Chondrocyte (in vitro differentiated cells): Measurements from ENCODE around the gene EXD3. TPM values are rescaled to one million over a fixed set of nuclear protein-coding genes. Genes with fewer than 3 reads are reported as not detected.

ENCODE experiments used
- DNase-seq: peaks from one replicate; pipeline ENCODE4 v3.0.0; 2021; ENCODE audit warnings: mixed read lengths, low spot score
- H3K27ac Mint-ChIP-seq: one replicate; pipeline ENCODE4 v1.8.0; 2021; ENCODE audit warnings: mild to moderate bottlenecking, moderate library complexity, mixed read lengths; ENCODE audit not compliant: unreplicated experiment
- H3K27me3 Mint-ChIP-seq: 2 replicates; pipeline ENCODE4 v1.8.0; 2021; ENCODE audit warnings: low read depth, mixed read lengths
- H3K36me3 Mint-ChIP-seq: 2 replicates; pipeline ENCODE4 v1.8.0; 2021; ENCODE audit warnings: low read depth, mixed read lengths
- H3K4me1 Mint-ChIP-seq: 2 replicates; pipeline ENCODE4 v1.8.0; 2021; ENCODE audit warnings: low read depth, mild to moderate bottlenecking, mixed read lengths
- H3K4me3 Mint-ChIP-seq: one replicate; pipeline ENCODE4 v1.8.0; 2021; ENCODE audit warnings: mild to moderate bottlenecking, moderate library complexity, mixed read lengths; ENCODE audit not compliant: unreplicated experiment
- H3K9me3 Mint-ChIP-seq: 2 replicates; pipeline ENCODE4 v1.8.0; 2021; ENCODE audit warnings: low read depth, mixed read lengths
- CTCF ChIP-seq: fragments of 200-600 bp; sonication (generic); IDR thresholded peaks from 2 replicates; pipeline ENCODE4 v1.5.0; 2021; ENCODE audit warnings: antibody characterized with exemption, mild to moderate bottlenecking, moderate library complexity
- total RNA-seq: library from RNA; stranded (reverse); gene quantifications from 3 replicates; pipeline ENCODE4 v1.2.1, GENCODE V29; 2021

Gene EXD3
- total RNA-seq, 1 donor from 2014 or later: 11.6 TPM

- no peak overlapping the region for H3K27ac Mint-ChIP-seq
- no peak for TF ChIP-seq CTCF
- no peaks in the 10 kb centered on the region for H3K4me1 Mint-ChIP-seq
- DNase-seq: peak; percentile 84
- H3K36me3 Mint-ChIP-seq: no peaks in the 10 kb centered on the region
- H3K27me3 Mint-ChIP-seq: no peaks in the 10 kb centered on the region
- no peak overlapping the region for H3K4me3 Mint-ChIP-seq
- no peaks in the 10 kb centered on the region for H3K9me3 Mint-ChIP-seq
Observed at GRCh38 chr9:137313326-137313936, 109.5 kb downstream of the EXD3 start.

GRCh38 chr9:137312852-137313325 is 110.1 kb downstream of the EXD3 start:
- Mint-ChIP-seq H3K27ac (no peak overlapping the region), H3K36me3 (no peaks in the 10 kb centered on the region), H3K4me3 (no peak overlapping the region), H3K9me3 (no peaks in the 10 kb centered on the region), H3K27me3 (no peaks in the 10 kb centered on the region), H3K4me1 (no peaks in the 10 kb centered on the region)
- TF ChIP-seq CTCF: no peak
- DNase-seq: no peak

GRCh38 chr9:137311986-137312851 is 110.7 kb downstream of the EXD3 start:
- H3K9me3 Mint-ChIP-seq: no peaks in the 10 kb centered on the region
- DNase-seq: no peak
- no peaks in the 10 kb centered on the region for H3K36me3 Mint-ChIP-seq
- H3K4me1 Mint-ChIP-seq: no peaks in the 10 kb centered on the region
- H3K27ac Mint-ChIP-seq: no peak overlapping the region
- no peak overlapping the region for H3K4me3 Mint-ChIP-seq
- no peak for TF ChIP-seq CTCF
- H3K27me3 Mint-ChIP-seq: no peaks in the 10 kb centered on the region

- Mint-ChIP-seq H3K36me3 (no peaks in the 10 kb centered on the region), H3K4me3 (no peak overlapping the region), H3K4me1 (no peaks in the 10 kb centered on the region), H3K27me3 (no peaks in the 10 kb centered on the region), H3K9me3 (no peaks in the 10 kb centered on the region), H3K27ac (no peak overlapping the region)
- TF ChIP-seq CTCF: no peak
- peak; percentile 94 for DNase-seq
Observed at GRCh38 chr9:137311171-137311985, 111.6 kb downstream of the EXD3 start.
